Large intestine (tissue), 3 donors: Measurements from ENCODE around the gene TECPR2. TPM values are rescaled to one million over a fixed set of nuclear protein-coding genes. Genes with fewer than 3 reads are reported as not detected.

ENCODE experiments used
- DNase-seq, 2 donors: peaks; one replicate each; pipeline versions ENCODE4 v3.0.0 to v3.0.0-alpha.2; 2013
- H3K27ac ChIP-seq: one replicate; pipeline ENCODE4 v1.5.1; 2013; ENCODE audit warnings: low read length
- H3K27me3 ChIP-seq: 2 replicates; pipeline ENCODE4 v1.6.1; 2013; ENCODE audit warnings: low read length; ENCODE audit not compliant: control insufficient read depth, insufficient read depth
- H3K36me3 ChIP-seq: 2 replicates; pipeline ENCODE4 v1.6.1; 2013; ENCODE audit warnings: low read length; ENCODE audit not compliant: control insufficient read depth, insufficient read depth
- H3K4me1 ChIP-seq: one replicate; pipeline ENCODE4 v1.6.1; 2013; ENCODE audit warnings: low read length; ENCODE audit not compliant: control insufficient read depth, insufficient read depth
- H3K4me3 ChIP-seq: one replicate; pipeline ENCODE4 v1.5.1; 2013; ENCODE audit warnings: low read length
- H3K9me3 ChIP-seq: one replicate; pipeline ENCODE4 v1.6.1; 2013; ENCODE audit warnings: mild to moderate bottlenecking, low read depth, low read length, moderate library complexity; ENCODE audit not compliant: control insufficient read depth
- WGBS: methylation state at CpG from one replicate; pipeline ENCODE4 v1.1.5; 2013; ENCODE audit warnings: low lambda C conversion rate; ENCODE audit not compliant: insufficient coverage; 5-methylcytosine and 5-hydroxymethylcytosine counted together
- polyA plus RNA-seq: library from polyadenylated mRNA; unstranded; fragments of 120-200 nt; gene quantifications from one replicate; pipeline ENCODE4 v1.2.1, GENCODE V29; 2013

Gene TECPR2
- polyA plus RNA-seq, 1 donor, result 10.6 TPM

GRCh38 chr14:102442241-102443211 is 79.8 kb downstream of the TECPR2 start:
- DNase-seq, result peak; percentile 91 to 98
- H3K27me3 ChIP-seq, result no peaks in the 10 kb centered on the region
- WGBS, result no CpG with 5 or more reads among the region's 15 CpGs
- H3K27ac ChIP-seq, result peak overlapping the region; percentile 94
- no peaks in the 10 kb centered on the region for H3K9me3 ChIP-seq
- H3K4me3 ChIP-seq, result no peak overlapping the region
- peaks cover 28% of the 10 kb centered on the region for H3K4me1 ChIP-seq
- peaks cover 57% of the 10 kb centered on the region for H3K36me3 ChIP-seq

GRCh38 chr14:102445066-102445465 is 82.3 kb downstream of the TECPR2 start:
- DNase-seq, result no peak
- Histone ChIP-seq H3K9me3 (no peaks in the 10 kb centered on the region), H3K27me3 (no peaks in the 10 kb centered on the region), H3K27ac (no peak overlapping the region), H3K4me1 (peaks cover 28% of the 10 kb centered on the region), H3K4me3 (no peak overlapping the region), H3K36me3 (peaks cover 52% of the 10 kb centered on the region)
- WGBS, result 100% methylated on average over 1 of the region's 7 CpGs

GRCh38 chr14:102445641-102446040 is 82.9 kb downstream of the TECPR2 start:
- no CpG with 5 or more reads among the region's 15 CpGs for WGBS
- DNase-seq, result no peak
- H3K27me3 ChIP-seq, result no peaks in the 10 kb centered on the region
- no peak overlapping the region for H3K27ac ChIP-seq
- peaks cover 34% of the 10 kb centered on the region for H3K4me1 ChIP-seq
- H3K4me3 ChIP-seq, result no peak overlapping the region
- H3K36me3 ChIP-seq, result peaks cover 53% of the 10 kb centered on the region
- H3K9me3 ChIP-seq, result no peaks in the 10 kb centered on the region

- Histone ChIP-seq H3K9me3 (no peaks in the 10 kb centered on the region), H3K4me3 (no peak overlapping the region), H3K27me3 (no peaks in the 10 kb centered on the region), H3K4me1 (peaks cover 6% of the 10 kb centered on the region), H3K36me3 (peaks cover 65% of the 10 kb centered on the region), H3K27ac (no peak overlapping the region)
- DNase-seq, result no peak
- WGBS, result no CpG with 5 or more reads among the region's 17 CpGs
Measured at GRCh38 chr14:102450206-102451063, 87.7 kb downstream of the TECPR2 start.

GRCh38 chr14:102451064-102451352 is 88.3 kb downstream of the TECPR2 start:
- no peaks in the 10 kb centered on the region for H3K9me3 ChIP-seq
- H3K4me1 ChIP-seq, result peaks cover 6% of the 10 kb centered on the region
- no peak for DNase-seq
- H3K36me3 ChIP-seq, result peaks cover 60% of the 10 kb centered on the region
- no peak overlapping the region for H3K27ac ChIP-seq
- no peak overlapping the region for H3K4me3 ChIP-seq
- 80% methylated on average over 1 of the region's 10 CpGs for WGBS
- H3K27me3 ChIP-seq, result no peaks in the 10 kb centered on the region

GRCh38 chr14:102452302-102452701 is 89.6 kb downstream of the TECPR2 start:
- WGBS, result no CpG with 5 or more reads among the region's 24 CpGs
- Histone ChIP-seq H3K4me3 (no peak overlapping the region), H3K27ac (no peak overlapping the region), H3K27me3 (no peaks in the 10 kb centered on the region), H3K4me1 (peaks cover 6% of the 10 kb centered on the region), H3K9me3 (no peaks in the 10 kb centered on the region), H3K36me3 (peaks cover 52% of the 10 kb centered on the region)
- DNase-seq, result no peak

- no CpG with 5 or more reads among the region's 5 CpGs for WGBS
- H3K36me3 ChIP-seq, result peaks cover 59% of the 10 kb centered on the region
- no peak overlapping the region for H3K4me3 ChIP-seq
- no peak overlapping the region for H3K27ac ChIP-seq
- peaks cover 6% of the 10 kb centered on the region for H3K4me1 ChIP-seq
- no peaks in the 10 kb centered on the region for H3K9me3 ChIP-seq
- no peak for DNase-seq
- H3K27me3 ChIP-seq, result no peaks in the 10 kb centered on the region
Measured at GRCh38 chr14:102454711-102455110, 92.0 kb downstream of the TECPR2 start.

- Histone ChIP-seq H3K36me3 (peaks cover 39% of the 10 kb centered on the region), H3K9me3 (no peaks in the 10 kb centered on the region), H3K4me3 (no peak overlapping the region), H3K27me3 (no peaks in the 10 kb centered on the region), H3K27ac (no peak overlapping the region), H3K4me1 (no peaks in the 10 kb centered on the region)
- no peak for DNase-seq
- WGBS, result no CpG with 5 or more reads among the region's 2 CpGs
Measured at GRCh38 chr14:102457509-102457908, 94.8 kb downstream of the TECPR2 start.

GRCh38 chr14:102461490-102462338 is 99.0 kb downstream of the TECPR2 start:
- WGBS, result 90% methylated on average over 3 of the region's 14 CpGs
- DNase-seq, result no peak
- H3K4me3 ChIP-seq, result no peak overlapping the region
- H3K36me3 ChIP-seq, result peaks cover 24% of the 10 kb centered on the region
- H3K27ac ChIP-seq, result no peak overlapping the region
- no peaks in the 10 kb centered on the region for H3K27me3 ChIP-seq
- H3K9me3 ChIP-seq, result peaks cover 3% of the 10 kb centered on the region
- peaks cover 26% of the 10 kb centered on the region for H3K4me1 ChIP-seq

- DNase-seq, result no peak
- peaks cover 3% of the 10 kb centered on the region for H3K9me3 ChIP-seq
- no peak overlapping the region for H3K27ac ChIP-seq
- no peak overlapping the region for H3K4me3 ChIP-seq
- 100% methylated on average over 1 of the region's 4 CpGs for WGBS
- H3K27me3 ChIP-seq, result no peaks in the 10 kb centered on the region
- H3K4me1 ChIP-seq, result peaks cover 26% of the 10 kb centered on the region
- H3K36me3 ChIP-seq, result peaks cover 21% of the 10 kb centered on the region
Measured at GRCh38 chr14:102462391-102462790, 99.7 kb downstream of the TECPR2 start.
